K562 (cell line): ENCODE results near the gene ASXL2.

Experiments used
- CTCF ChIP-seq, 3 experiments: IDR thresholded peaks in 2 of 3; conservative IDR thresholded peaks in 1 of 3; 2 replicates each; pipeline ENCODE4 v1.5.1; 2011 to 2012; ENCODE audit warnings: low read length in 3 of 3, mild to moderate bottlenecking in 3 of 3, control low read depth in 2 of 3, improper control_type of control experiment in 1 of 3, inconsistent platforms in 1 of 3, low read depth in 1 of 3, mixed read lengths in 1 of 3, moderate library complexity in 1 of 3; ENCODE audit not compliant: insufficient read depth in 2 of 3
- HOXB6 ChIP-seq: fragments of 250-450 bp; sonication (Bioruptor Pico); IDR thresholded peaks from 2 replicates; pipeline ENCODE4 v1.5.1; 2022; ENCODE audit warnings: mild to moderate bottlenecking, borderline replicate concordance
- JUN ChIP-seq, 2 experiments: sonication (generic) in 1 of 2; formaldehyde crosslinking in 1 of 2; IDR thresholded peaks; 2 replicates each; pipeline versions ENCODE4 v1.6.1 to v1.8.0; 2012 to 2022; ENCODE audit warnings: borderline replicate concordance in 2 of 2, mild to moderate bottlenecking in 2 of 2, improper control_type of control experiment in 1 of 2, low read depth in 1 of 2, low read length in 1 of 2, missing genetic modification reagents in 1 of 2
- KAT7 ChIP-seq: sonication (generic); formaldehyde crosslinking; IDR thresholded peaks from 2 replicates; pipeline ENCODE4 v1.8.0; 2022; ENCODE audit warnings: missing genetic modification reagents, mild to moderate bottlenecking, borderline replicate concordance
- MLX ChIP-seq, 2 experiments: fragments of 450-650 bp in 1 of 2; sonication (generic) in 1 of 2; formaldehyde crosslinking; conservative IDR thresholded peaks; 2 replicates each; pipeline versions ENCODE4 v1.4.0 to v1.8.1; 2020 to 2022; ENCODE audit warnings: mild to moderate bottlenecking in 1 of 2, missing genetic modification reagents in 1 of 2
- POLR3A ChIP-seq: IDR thresholded peaks from 2 replicates; pipeline ENCODE4 v1.6.1; 2011; ENCODE audit warnings: borderline replicate concordance, mild to moderate bottlenecking, moderate library complexity; ENCODE audit not compliant: insufficient read length, insufficient read depth; ENCODE audit errors: extremely low read depth
- PRPF4 ChIP-seq: fragments of 200-400 bp; formaldehyde crosslinking; IDR thresholded peaks from one replicate; pipeline ENCODE4 v1.6.1; 2017; ENCODE audit warnings: low read length, low read depth, mild to moderate bottlenecking; ENCODE audit not compliant: insufficient read depth, poor library complexity, severe bottlenecking
- TRIM24 ChIP-seq, 2 experiments: fragments of 450-650 bp; IDR thresholded peaks; 2 replicates each; pipeline ENCODE4 v1.6.1; 2016
- ZBTB17 ChIP-seq: fragments of 450-650 bp; formaldehyde crosslinking; IDR thresholded peaks from 2 replicates; pipeline ENCODE4 v1.4.0; 2020; ENCODE audit warnings: mild to moderate bottlenecking

GRCh38 chr2:25790074-25790790 lies 88.1 kb downstream of the ASXL2 start:
- no peak for TF ChIP-seq POLR3A
- no peak for TF ChIP-seq HOXB6 (CRISPR knock-in tag)
- no peak for TF ChIP-seq PRPF4
- no peak for TF ChIP-seq TRIM24 (IDR thresholded peaks at IDR 0.05)
- no peak for TF ChIP-seq JUN (IDR thresholded peaks at IDR 0.05; ENCODE audit: borderline replicate concordance, low read depth, low read length)
- TF ChIP-seq JUN (CRISPR knock-in tag; IDR thresholded peaks at IDR 0.05; ENCODE audit: borderline replicate concordance): no peak
- TF ChIP-seq ZBTB17 (CRISPR knock-in tag): no peak
- no peak for TF ChIP-seq MLX (CRISPR knock-in tag; conservative IDR thresholded peaks at IDR 0.05)
- TF ChIP-seq KAT7 (CRISPR knock-in tag): no peak
- TF ChIP-seq CTCF (IDR thresholded peaks at IDR 0.05 in 2 of 3, conservative IDR thresholded peaks at IDR 0.05 in 1 of 3; ENCODE audit: insufficient read depth in 2 of 3, low read depth in 1 of 3, low read length in 3 of 3): no peak
